Neural crest cell (in vitro differentiated cells): ENCODE data around the gene NTN1. TPM values are rescaled to one million over a fixed set of nuclear protein-coding genes. Genes with fewer than 3 reads are reported as not detected.
A peak's percentile ranks its signal among the peaks of the same experiment; 100 is the strongest.

Source experiments
- DNase-seq: peaks from one replicate; pipeline ENCODE4 v3.0.0; 2021; ENCODE audit warnings: low read depth, mixed read lengths, low spot score
- H3K27ac Mint-ChIP-seq: one replicate; pipeline ENCODE4 v1.8.0; 2021; ENCODE audit warnings: mild to moderate bottlenecking, mixed read lengths; ENCODE audit not compliant: unreplicated experiment
- H3K27me3 Mint-ChIP-seq: 2 replicates; pipeline ENCODE4 v1.8.0; 2021; ENCODE audit warnings: low read depth, mild to moderate bottlenecking, mixed read lengths
- H3K36me3 Mint-ChIP-seq: 2 replicates; pipeline ENCODE4 v1.8.0; 2021; ENCODE audit warnings: low read depth, mild to moderate bottlenecking, mixed read lengths
- H3K4me1 Mint-ChIP-seq: 2 replicates; pipeline ENCODE4 v1.8.0; 2021; ENCODE audit warnings: mixed read lengths
- H3K4me3 Mint-ChIP-seq: one replicate; pipeline ENCODE4 v1.8.0; 2021; ENCODE audit warnings: mild to moderate bottlenecking, mixed read lengths
- H3K9me3 Mint-ChIP-seq: 2 replicates; pipeline ENCODE4 v1.8.0; 2021; ENCODE audit warnings: mixed read lengths
- total RNA-seq: library from RNA; stranded (reverse); gene quantifications from 2 replicates; pipeline ENCODE4 v1.2.1, GENCODE V29; 2021
- TF ChIP-seq, protein P1 (sequence below): fragments of 200-600 bp; sonication (generic); conservative IDR thresholded peaks from 2 replicates; pipeline ENCODE4 v1.5.0; 2021; ENCODE audit warnings: antibody characterized with exemption, mild to moderate bottlenecking

The NTN1 gene
- total RNA-seq, 1 donor from 2014 or later: 10.1 TPM

DNA sequence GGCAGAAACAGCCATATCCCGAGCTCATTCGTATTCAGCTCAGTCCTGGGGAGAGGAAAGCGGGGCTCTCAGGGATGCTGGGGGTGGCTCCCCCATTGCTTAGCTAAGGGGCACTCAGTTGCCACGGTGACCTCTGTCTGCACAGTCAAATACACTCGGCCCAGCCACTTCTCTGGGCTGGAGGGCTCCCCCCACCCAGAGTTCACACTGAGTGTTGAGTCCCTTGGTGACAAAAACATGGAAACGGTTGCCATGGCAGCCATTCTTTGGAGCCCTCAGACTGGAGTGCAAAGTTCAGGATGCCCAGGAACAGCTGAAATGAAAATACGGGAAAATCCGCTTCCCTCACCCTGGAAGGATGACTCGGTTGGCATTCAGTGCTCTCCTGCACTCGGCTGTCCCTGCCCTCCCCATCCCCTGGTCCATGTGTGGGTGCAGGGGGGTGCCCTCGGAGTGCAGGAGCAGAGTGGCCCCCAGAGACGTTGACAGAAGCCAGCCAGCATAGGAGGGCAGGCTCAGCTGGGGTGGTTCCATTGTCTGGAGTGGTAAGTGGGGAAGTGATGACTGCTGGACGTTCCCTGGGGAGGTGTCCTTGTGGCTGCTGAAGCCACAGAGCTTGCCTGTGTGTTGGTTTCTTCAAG is 216.5 kb downstream of the NTN1 start:
- peaks cover 28% of the 10 kb centered on the region for H3K27me3 Mint-ChIP-seq
- no peaks in the 10 kb centered on the region for H3K9me3 Mint-ChIP-seq
- DNase-seq: peak; percentile 64
- peak overlapping the region; percentile 39 for H3K27ac Mint-ChIP-seq
- no peaks in the 10 kb centered on the region for H3K36me3 Mint-ChIP-seq
- peaks cover 44% of the 10 kb centered on the region for H3K4me1 Mint-ChIP-seq
- TF ChIP-seq, protein P1, sequence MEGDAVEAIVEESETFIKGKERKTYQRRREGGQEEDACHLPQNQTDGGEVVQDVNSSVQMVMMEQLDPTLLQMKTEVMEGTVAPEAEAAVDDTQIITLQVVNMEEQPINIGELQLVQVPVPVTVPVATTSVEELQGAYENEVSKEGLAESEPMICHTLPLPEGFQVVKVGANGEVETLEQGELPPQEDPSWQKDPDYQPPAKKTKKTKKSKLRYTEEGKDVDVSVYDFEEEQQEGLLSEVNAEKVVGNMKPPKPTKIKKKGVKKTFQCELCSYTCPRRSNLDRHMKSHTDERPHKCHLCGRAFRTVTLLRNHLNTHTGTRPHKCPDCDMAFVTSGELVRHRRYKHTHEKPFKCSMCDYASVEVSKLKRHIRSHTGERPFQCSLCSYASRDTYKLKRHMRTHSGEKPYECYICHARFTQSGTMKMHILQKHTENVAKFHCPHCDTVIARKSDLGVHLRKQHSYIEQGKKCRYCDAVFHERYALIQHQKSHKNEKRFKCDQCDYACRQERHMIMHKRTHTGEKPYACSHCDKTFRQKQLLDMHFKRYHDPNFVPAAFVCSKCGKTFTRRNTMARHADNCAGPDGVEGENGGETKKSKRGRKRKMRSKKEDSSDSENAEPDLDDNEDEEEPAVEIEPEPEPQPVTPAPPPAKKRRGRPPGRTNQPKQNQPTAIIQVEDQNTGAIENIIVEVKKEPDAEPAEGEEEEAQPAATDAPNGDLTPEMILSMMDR: no peak
- H3K4me3 Mint-ChIP-seq: peak overlapping the region; percentile 75

DNA sequence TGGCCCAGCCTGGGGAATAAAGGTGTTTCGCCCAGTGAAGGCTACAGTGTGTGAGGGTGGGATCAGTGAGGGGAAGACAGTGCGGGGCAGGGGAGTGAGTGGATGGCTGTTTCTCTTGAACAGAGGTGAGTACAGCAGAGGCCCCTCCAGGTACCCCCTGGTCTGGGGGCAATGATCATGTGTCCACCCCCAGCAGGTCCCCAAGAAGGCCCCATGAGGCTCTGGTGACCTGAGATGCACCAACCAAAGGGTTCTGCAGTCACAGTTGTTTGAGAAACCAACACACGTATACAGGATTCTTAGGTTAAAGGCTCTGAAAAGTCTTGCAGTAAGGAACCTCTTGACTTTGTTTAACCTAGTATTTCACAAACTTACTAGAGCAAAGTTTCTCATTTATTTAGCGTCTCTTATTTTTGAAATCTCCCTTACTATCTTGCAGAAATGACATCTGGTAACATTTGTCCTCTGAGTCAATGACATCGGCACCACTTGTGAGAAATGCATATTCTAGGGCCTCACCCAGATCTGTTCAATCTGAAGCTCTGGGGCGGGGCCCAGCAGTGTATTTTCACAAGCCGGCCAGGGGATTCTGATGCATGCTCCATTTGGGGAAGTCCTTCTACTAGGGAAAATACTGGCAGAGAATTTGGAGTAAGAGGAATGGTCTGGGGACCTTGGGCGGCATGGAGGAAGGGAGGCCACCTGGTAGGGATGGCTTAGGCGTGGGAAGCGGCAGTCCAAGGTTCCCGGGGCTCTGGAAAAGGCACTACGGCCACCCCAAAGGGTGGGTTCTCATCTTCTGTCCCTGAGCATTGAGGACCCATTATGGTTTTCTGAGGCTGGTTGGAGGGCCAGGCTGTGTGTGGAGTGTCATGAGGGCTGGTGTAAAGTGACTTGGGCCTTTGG is 217.3 kb downstream of the NTN1 start:
- H3K36me3 Mint-ChIP-seq: no peaks in the 10 kb centered on the region
- DNase-seq: no peak
- peaks cover 44% of the 10 kb centered on the region for H3K4me1 Mint-ChIP-seq
- TF ChIP-seq, protein P1: no peak
- H3K4me3 Mint-ChIP-seq: peak overlapping the region; percentile 75
- H3K27me3 Mint-ChIP-seq: peaks cover 28% of the 10 kb centered on the region
- peak overlapping the region; percentile 39 for H3K27ac Mint-ChIP-seq
- no peaks in the 10 kb centered on the region for H3K9me3 Mint-ChIP-seq

DNA sequence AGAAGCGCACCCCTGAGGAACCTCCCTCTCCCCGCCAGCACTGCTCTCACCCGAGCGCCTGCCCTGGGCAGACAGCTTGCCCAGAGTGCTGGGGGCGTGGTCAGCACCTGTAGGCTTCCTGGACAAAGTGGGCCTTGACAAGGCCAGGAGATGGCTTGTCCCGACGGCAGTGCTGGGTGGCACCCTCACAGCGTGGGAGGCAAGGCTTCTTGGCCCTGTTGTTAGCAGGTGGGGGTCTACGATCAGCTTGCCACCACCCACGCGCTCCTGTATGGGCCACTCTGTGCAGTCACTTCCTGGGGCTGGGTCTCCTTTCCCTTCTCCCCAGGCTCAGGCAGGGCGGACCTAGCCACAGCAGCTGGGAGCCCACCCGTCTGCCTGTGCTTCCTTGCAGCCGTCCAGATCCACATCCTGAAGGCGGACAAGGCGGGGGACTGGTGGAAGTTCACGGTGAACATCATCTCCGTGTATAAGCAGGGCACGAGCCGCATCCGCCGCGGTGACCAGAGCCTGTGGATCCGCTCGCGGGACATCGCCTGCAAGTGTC is 218.0 kb downstream of the NTN1 start:
- TF ChIP-seq, protein P1: no peak
- H3K27ac Mint-ChIP-seq: no peak overlapping the region
- H3K9me3 Mint-ChIP-seq: no peaks in the 10 kb centered on the region
- H3K27me3 Mint-ChIP-seq: peaks cover 28% of the 10 kb centered on the region
- no peak for DNase-seq
- no peaks in the 10 kb centered on the region for H3K36me3 Mint-ChIP-seq
- H3K4me1 Mint-ChIP-seq: peaks cover 44% of the 10 kb centered on the region
- H3K4me3 Mint-ChIP-seq: peak overlapping the region; percentile 67

DNA sequence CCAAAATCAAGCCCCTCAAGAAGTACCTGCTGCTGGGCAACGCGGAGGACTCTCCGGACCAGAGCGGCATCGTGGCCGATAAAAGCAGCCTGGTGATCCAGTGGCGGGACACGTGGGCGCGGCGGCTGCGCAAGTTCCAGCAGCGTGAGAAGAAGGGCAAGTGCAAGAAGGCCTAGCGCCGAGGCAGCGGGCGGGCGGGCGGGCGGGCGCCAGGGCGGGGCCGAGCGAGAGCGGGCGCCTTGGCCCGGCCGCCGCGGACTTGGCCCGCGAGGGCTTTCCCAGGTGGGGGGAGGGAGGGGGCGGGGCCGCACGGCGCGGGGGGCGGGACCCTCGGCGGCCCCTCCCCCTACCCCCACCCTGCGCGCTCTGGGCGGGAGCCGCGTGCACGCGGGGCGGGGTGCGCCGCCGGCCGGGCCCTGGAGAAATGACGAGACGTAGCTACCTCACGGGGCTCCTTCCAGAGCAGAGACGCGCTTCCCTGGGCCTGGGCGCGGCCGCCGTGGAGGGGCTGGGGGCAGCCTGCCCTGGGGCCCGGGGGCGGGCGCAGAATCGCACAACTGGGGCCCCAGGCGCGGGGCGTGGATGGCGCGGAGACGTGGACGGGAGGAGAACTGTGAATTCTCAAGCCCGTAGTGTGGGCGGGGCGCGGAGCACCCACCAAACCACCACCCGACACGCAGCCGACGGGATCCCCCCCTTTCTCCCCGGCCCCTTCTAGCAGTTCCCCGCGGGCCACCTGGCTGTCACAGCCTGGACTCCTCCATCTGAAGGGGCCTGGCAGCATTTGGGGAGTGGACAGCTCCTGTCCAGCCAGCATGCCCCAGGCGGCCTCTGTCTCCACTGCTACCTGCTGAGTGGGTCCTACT is 218.7 kb downstream of the NTN1 start:
- no peaks in the 10 kb centered on the region for H3K9me3 Mint-ChIP-seq
- peak overlapping the region; percentile 73 for H3K4me3 Mint-ChIP-seq
- TF ChIP-seq, protein P1: no peak

More for the DNA sequence above, 218.7 kb downstream of the NTN1 start:
- Mint-ChIP-seq H3K4me1 (peaks cover 44% of the 10 kb centered on the region), H3K27ac (no peak overlapping the region), H3K36me3 (no peaks in the 10 kb centered on the region), H3K27me3 (peaks cover 28% of the 10 kb centered on the region)
- DNase-seq: peak; percentile 52
